HG02981 (cell line): Measurements from ENCODE around the gene ZNF350.
"Not testable (repeated sequence)": the region's sequence is repeated elsewhere in the genome, so short reads cannot be mapped to it uniquely, and the experiment has no call there.

Experiments
- ATAC-seq: cut with Tn5 transposase; IDR thresholded peaks from one replicate; pipeline ENCODE4 v1.9.1; 2021; ENCODE audit warnings: mild to moderate bottlenecking, moderate library complexity; ENCODE audit not compliant: unreplicated experiment

The ZNF350 gene

GRCh38 chr19:51986309-51987291 is at the start of gene ZNF350:
TSS of gene ZNF350 (minus strand) at chr19:51986840. CDS start at chr19:51974360, 12,480 bp downstream.
- peak; percentile 76 for ATAC-seq

DNA sequence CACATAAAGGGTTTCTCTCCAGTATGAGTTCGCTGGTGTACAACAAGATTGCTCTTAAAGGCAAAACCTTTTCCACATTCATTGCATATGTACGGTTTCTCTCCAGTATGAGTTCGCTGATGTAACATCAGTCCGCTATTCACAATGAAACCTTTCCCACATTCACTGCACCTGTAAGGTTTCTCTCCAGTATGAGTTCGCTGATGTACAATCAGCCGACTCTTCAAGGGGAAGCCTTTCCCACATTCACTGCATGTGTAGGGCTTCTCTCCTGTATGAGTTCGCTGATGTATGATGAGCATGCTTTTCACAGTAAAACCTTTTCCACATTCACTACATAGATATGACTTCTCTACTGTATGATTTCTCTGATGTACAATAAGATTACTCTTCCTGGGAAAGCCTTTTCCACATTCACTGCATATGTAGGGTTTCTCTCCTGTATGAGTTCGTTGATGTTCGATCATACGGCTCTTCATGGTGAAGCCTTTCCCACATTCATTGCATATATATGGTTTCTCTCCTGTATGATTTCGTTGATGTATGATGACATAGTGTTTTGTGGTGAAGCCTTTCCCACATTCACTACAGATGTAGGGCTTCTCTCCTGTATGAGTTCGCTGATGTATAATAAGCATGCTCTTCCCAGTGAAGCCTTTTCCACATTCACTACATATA is 47.5 kb upstream of the ZNF350 start:
- ATAC-seq = no peak

DNA sequence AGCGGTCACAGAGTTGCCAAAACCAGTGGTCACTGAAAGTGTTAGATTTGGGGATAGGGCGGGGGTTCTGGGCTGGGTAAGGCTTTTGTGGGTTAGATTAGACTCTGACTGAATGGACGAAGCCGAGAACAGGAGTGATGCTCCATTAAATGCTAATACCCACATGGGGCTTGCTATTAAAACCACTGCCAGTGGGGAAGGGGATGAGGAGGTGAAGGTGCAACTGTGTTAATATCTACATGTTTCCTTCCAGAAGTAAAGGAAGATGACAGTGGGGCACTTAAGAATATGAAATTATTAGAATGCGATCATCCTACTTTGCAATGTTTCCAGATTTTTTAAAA is 42.1 kb upstream of the ZNF350 start:
- peak; percentile 19 for ATAC-seq

DNA sequence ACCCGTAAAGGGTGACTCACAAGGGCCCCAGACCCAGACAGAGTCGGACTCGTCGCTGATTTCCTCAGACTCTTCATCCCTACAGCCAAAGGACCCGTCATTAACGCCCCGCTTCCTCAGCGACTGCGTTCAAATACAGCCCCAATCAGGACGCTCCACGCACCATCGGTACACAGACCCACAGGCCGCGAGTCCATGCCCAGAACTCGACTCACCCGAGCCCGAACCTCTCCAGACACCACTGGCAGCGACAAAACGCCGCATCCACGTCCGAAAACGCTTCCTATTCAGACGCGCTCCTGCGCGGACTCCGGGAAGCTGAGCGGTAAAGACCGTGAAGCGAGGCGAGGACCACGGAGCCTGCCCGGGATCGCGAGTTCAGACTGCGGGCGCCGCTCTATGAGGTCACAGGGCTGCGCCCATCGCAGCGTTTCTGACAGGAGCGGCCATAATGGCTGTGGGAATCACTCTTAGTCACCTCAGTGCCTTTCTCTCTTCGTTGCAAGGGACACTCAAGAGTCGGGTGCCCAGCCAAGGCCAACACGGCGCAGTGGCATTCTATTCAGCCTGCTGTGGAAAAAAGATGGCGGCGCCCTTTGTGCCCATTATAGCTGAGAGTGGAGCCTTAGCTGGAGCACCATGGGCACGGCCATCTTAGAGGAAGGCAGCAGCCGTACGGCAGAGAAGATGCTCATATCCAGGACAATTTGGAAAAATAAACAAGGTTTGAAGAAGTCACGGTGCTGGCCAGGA is 41.6 kb upstream of the ZNF350 start, which contains the start of gene ZNF614:
Gene ZNF614 (minus strand): TSS at position 353 of the 753 bp plus-strand sequence. CDS start 2,634 bp downstream, outside the sequence.
- ATAC-seq = peak; percentile 81

DNA sequence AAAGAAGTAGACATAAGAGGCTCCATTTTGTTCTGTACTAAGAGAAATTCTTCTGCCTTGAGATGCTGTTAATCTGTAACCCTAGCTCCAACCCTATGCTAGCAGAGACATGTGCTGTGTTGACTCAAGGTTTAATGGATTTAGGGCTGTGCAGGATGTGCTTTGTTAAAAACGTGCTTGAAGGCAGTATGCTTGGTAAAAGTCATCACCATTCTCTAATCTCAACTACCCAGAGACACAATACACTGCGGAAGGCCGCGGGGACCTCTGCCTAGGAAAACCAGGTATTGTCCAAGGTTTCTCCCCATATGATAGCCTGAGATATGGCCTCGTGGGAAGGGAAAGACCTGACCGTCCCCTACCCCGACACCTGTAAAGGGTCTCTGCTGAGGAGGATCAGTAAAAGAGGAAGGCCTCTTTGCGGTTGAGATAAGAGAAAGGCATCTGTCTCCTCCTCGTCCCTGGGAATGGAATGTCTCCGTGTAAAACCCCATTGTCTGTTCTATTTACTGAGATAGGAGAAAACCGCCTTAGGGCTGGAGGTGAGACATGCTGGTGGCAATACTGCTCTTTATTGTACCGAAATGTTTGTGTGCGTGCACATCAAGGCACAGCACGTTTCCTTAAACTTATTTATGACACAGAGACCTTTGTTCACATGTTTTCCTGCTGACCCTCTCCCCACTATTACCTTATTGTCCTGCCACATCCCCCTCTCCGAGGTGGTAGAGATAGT is 39.8 kb upstream of the ZNF350 start:
- ATAC-seq = not testable (repeated sequence)

- not testable (repeated sequence) for ATAC-seq
Observed at GRCh38 chr19:52024478-52024877, 37.8 kb upstream of the ZNF350 start.

DNA sequence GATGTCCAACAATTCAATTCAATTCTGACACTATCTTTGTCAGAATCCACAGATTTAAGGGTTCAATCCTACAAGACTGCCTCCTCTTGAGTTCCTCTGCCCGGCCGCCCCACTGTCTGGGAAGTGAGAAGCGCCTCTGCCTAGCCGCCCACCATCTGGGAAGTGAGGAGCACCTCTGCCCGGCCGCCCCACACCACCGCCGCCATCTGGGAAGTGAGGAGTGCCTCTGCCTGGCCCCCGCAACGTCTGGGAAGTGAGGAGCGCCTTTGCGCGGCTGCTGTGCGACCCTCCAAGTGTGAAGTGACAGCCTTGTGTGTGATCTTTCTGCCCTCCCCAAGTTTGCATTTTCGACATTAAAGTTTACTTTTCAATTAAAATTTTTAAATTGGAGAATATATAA is 35.6 kb upstream of the ZNF350 start:
- ATAC-seq = no peak

DNA sequence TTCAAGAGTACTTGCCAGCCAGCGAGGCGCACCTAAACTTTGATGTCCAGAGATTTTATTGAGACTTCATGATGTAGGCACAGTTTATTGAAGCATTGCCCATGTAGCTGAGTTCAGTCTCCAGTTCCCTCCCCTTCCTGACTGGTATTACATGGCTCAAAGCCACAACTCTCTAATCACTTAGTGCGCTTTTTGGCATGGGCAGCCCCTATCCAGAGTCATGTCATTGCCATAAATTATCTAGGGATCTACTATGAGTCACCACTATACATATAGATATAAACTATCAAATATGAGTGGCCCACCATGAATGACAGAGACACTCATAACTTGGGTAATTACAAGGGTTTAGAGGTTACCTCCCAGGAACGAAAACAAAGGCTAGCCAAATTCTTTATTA is 33.9 kb upstream of the ZNF350 start:
- ATAC-seq = no peak

GRCh38 chr19:52010674-52011073 is 24.0 kb upstream of the ZNF350 start:
- no peak for ATAC-seq

GRCh38 chr19:52007806-52008557 is 21.3 kb upstream of the ZNF350 start, which contains the start of gene ZNF615:
TSS of gene ZNF615 (minus strand) at chr19:52008211. CDS start at chr19:52003711, 4,500 bp downstream.
- ATAC-seq = peak; percentile 86

DNA sequence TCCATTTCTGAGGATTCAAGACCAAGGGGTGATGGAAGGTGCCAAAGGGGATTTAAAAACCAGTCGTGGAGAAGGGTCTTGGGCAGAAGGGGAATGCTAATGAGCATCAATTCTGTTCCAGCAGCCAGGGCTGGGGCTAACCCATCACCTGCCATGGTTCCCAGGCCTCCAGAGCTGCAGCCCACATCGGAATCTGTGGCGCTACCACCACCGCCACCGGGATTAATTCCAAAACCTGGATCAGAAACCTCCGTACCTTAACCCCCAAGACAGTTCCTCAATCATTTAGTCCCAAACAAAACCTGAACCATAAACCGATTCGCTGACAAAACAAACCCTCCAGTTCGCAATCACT is 20.8 kb upstream of the ZNF350 start:
- ATAC-seq = no peak

GRCh38 chr19:51994048-51994644 is 7.5 kb upstream of the ZNF350 start:
- no peak for ATAC-seq

- ATAC-seq = no peak
Observed at GRCh38 chr19:51993422-51993821, 6.8 kb upstream of the ZNF350 start.

DNA sequence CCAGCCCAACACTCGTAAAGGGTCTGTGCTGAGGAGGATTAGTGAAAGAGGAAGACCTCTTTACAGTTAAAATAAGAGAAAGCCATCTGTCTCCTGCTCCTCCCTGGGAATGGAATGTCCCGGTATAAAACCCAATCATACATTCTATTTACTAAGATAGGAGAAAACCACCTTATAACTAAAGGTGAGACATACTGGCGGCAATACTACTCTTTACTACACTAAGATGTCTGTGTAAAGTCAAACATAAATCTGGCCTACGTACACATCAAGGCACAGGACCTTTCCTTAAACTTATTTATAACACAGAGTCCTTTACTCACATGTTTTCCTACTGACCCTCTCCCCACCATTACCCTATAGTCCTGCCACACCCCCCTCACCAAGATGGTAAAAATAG is 3.3 kb downstream of the ZNF350 start:
- ATAC-seq = no peak

DNA sequence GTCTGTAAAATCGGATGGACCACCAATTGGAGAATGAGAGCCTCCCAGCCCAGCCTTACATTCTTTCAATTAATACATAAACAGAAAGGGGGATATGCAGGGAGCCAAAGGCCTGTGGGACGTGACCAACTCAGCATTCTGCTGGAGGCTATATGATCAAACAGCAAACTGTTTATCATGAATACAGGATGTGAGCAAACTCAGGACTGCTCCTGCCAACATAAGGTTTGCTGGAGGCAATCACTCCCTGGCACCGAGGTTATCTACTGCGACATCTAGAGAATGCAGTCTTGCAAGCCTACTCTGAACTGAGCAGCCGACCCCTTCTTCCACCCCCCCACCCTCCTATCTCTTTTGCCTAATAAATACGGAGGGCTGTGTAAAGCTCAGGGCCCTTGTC is 5.7 kb downstream of the ZNF350 start:
- not testable (repeated sequence) for ATAC-seq

- no peak for ATAC-seq
Observed at GRCh38 chr19:51980116-51980736, 6.4 kb downstream of the ZNF350 start.

DNA sequence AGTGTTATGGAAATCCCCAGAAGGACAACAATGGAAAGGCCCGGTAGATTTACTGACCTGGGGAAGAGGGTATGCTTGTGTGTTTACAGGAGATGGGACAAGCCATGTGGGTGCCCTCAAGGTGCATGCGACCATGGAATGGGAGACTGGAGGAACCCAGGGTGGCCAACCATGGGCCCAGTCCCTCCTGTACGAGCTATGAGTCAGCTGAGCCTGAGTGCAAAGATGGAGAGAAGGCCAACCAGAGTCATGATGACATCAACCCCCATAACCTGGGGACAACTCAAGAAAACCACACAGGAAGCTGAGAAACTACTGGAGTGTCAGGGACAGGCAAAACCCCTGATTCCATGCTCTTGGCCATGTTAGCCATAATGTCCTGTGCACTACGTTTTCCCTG is 7.8 kb downstream of the ZNF350 start:
- ATAC-seq = no peak

DNA sequence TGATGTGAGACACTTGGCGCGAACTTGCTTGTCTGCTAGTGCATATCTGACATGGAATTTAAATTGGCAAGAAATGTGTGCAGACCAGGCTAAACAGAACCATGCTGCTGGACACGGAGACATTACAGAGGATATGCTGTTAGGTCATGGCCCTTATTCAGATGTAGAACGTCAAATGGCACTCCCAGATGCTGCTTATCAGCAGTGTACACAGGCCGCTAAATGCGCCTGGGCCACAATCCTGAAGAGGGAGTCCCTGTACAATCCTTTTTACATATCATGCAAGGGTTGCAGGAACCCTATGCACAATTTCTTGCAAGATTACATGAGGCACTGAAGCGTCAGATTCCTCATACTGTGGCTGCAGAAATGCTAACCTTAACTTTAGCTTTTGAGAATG is 9.3 kb downstream of the ZNF350 start:
- ATAC-seq = no peak

GRCh38 chr19:51976852-51977251 is 9.8 kb downstream of the ZNF350 start:
- no peak for ATAC-seq
